ENCODE data around the gene TRIM16.
"Not testable (repeated sequence)": the region's sequence is repeated elsewhere in the genome, so short reads cannot be mapped to it uniquely, and the experiment has no call there.

- not testable (repeated sequence) for TF ChIP-seq MAX (IDR thresholded peaks at IDR 0.05); CTCF (IDR thresholded peaks at IDR 0.05; ENCODE audit: control extremely low read depth in 1 of 3, insufficient read depth in 1 of 3, low read depth in 1 of 3, low read length in 3 of 3); HDAC2 (IDR thresholded peaks at IDR 0.05; ENCODE audit: borderline replicate concordance in 1 of 2, low read depth in 2 of 2, low read length in 2 of 2); POLR2A (IDR thresholded peaks at IDR 0.05; ENCODE audit: control extremely low read depth in 1 of 2, low read depth in 2 of 2, low read length in 2 of 2); SP1 (IDR thresholded peaks at IDR 0.05; ENCODE audit: low read depth, low read length); TBP (IDR thresholded peaks at IDR 0.05; ENCODE audit: low read depth, low read length); NRF1 (IDR thresholded peaks at IDR 0.05; ENCODE audit: low read depth, low read length); SP2 (IDR thresholded peaks at IDR 0.05; ENCODE audit: low read length); TCF12 (IDR thresholded peaks at IDR 0.05; ENCODE audit: low read depth, low read length); USF2 (IDR thresholded peaks at IDR 0.05; ENCODE audit: low read length); BRCA1 (IDR thresholded peaks at IDR 0.05; ENCODE audit: low read depth, low read length)
These were observed 9.5 kb downstream of the TRIM16 start for GRCh38 chr17:15674640-15675039.

Measured in H1 (cell line).